Keratinocyte (primary cell): ENCODE results near the gene MESP2. TPM values are rescaled to one million over a fixed set of nuclear protein-coding genes. Genes with fewer than 3 reads are reported as not detected.

Experiments
- DNase-seq: peaks from one replicate; pipeline ENCODE4 v3.0.0-alpha.2; 2011; ENCODE audit warnings: low read depth, missing footprints, low spot score
- FAIRE-seq: peaks from 2 replicates; lab custom pipeline; 2011; peaks lifted over from hg19 to GRCh38; lab: Jason Lieb, UNC
- H2AFZ ChIP-seq: 2 replicates; pipeline ENCODE4 v1.6.0; 2012; ENCODE audit warnings: low read length, control low read depth, inconsistent platforms; ENCODE audit not compliant: control insufficient read depth
- H3K27ac ChIP-seq: 2 replicates; pipeline ENCODE4 v1.5.1; 2011; ENCODE audit warnings: low read length; ENCODE audit not compliant: control insufficient read depth, insufficient read depth
- H3K27me3 ChIP-seq: 3 replicates; pipeline ENCODE4 v1.6.0; 2011; ENCODE audit warnings: low read length; ENCODE audit not compliant: control insufficient read depth, insufficient read depth; ENCODE audit errors: extremely low read depth
- H3K36me3 ChIP-seq, 2 experiments: 2 replicates in 1 of 2; 3 replicates in 1 of 2; pipeline ENCODE4 v1.5.1; 2011; ENCODE audit warnings: low read length in 2 of 2, mild to moderate bottlenecking in 1 of 2; ENCODE audit not compliant: control insufficient read depth in 2 of 2, insufficient read depth in 2 of 2; ENCODE audit errors: extremely low read depth in 1 of 2
- H3K4me1 ChIP-seq: 3 replicates; pipeline ENCODE4 v1.5.1; 2011; ENCODE audit warnings: low read length; ENCODE audit not compliant: control insufficient read depth, insufficient read depth; ENCODE audit errors: extremely low read depth
- H3K4me2 ChIP-seq: 3 replicates; pipeline ENCODE4 v1.6.0; 2011; ENCODE audit warnings: low read depth, low read length; ENCODE audit not compliant: control insufficient read depth, insufficient read depth; ENCODE audit errors: extremely low read depth
- H3K4me3 ChIP-seq, 3 experiments: fragments of 200-600 bp in 1 of 3; sonication (generic) in 1 of 3; 2 replicates in 2 of 3; 3 replicates in 1 of 3; pipeline ENCODE4 v1.5.1; 2011 to 2016; ENCODE audit warnings: low read length in 3 of 3, mild to moderate bottlenecking in 3 of 3, control low read depth in 2 of 3, inconsistent platforms in 1 of 3, low read depth in 1 of 3, mixed read lengths in 1 of 3, mixed run types in 1 of 3, moderate library complexity in 1 of 3; ENCODE audit not compliant: control insufficient read depth in 2 of 3, insufficient read depth in 2 of 3; ENCODE audit errors: extremely low read depth in 1 of 3
- H3K79me2 ChIP-seq: 2 replicates; pipeline ENCODE4 v1.6.0; 2012; ENCODE audit warnings: low read length; ENCODE audit not compliant: control insufficient read depth, insufficient read depth
- H3K9ac ChIP-seq: 3 replicates; pipeline ENCODE4 v1.6.0; 2011; ENCODE audit warnings: low read length; ENCODE audit not compliant: control insufficient read depth, insufficient read depth; ENCODE audit errors: extremely low read depth
- H3K9me1 ChIP-seq: 3 replicates; pipeline ENCODE4 v1.6.0; 2011; ENCODE audit warnings: low read length; ENCODE audit not compliant: control insufficient read depth, insufficient read depth; ENCODE audit errors: extremely low read depth
- H3K9me3 ChIP-seq: 2 replicates; pipeline ENCODE4 v1.5.1; 2012; ENCODE audit warnings: low read depth, low read length; ENCODE audit not compliant: control insufficient read depth
- H4K20me1 ChIP-seq: 3 replicates; pipeline ENCODE4 v1.6.0; 2011; ENCODE audit warnings: low read length; ENCODE audit not compliant: control insufficient read depth, insufficient read depth; ENCODE audit errors: extremely low read depth
- CTCF ChIP-seq, 3 experiments: IDR thresholded peaks in 1 of 3; conservative IDR thresholded peaks in 1 of 3; optimal IDR thresholded peaks in 1 of 3; 2 replicates in 2 of 3; 3 replicates in 1 of 3; pipeline versions ENCODE3 to v1.5.1; 2011; ENCODE audit warnings: low read length in 3 of 3, mild to moderate bottlenecking in 3 of 3, moderate library complexity in 2 of 3, control low read depth in 1 of 3, inconsistent platforms in 1 of 3; ENCODE audit not compliant: insufficient read depth in 2 of 3; ENCODE audit errors: extremely low read depth in 1 of 3
- EZH2 ChIP-seq: IDR thresholded peaks from one replicate; pipeline ENCODE4 v1.6.1; 2012; ENCODE audit warnings: inconsistent platforms, mild to moderate bottlenecking, low read length, moderate library complexity
- dilution Hi-C: fragments of 300-500 bp; cut with MboI; formaldehyde crosslinking; loops from one replicate; pipeline ENCODE4 v1.7.0; 2020; ENCODE audit warnings: low sequenced_read_pairs; ENCODE audit not compliant: extremely low pct_ligation_motif_present
- polyA plus RNA-seq, 5 experiments: library from polyadenylated mRNA; depleted of rRNA in 3 of 5; stranded (reverse) in 3 of 5; stranded (forward) in 1 of 5; unstranded in 1 of 5; fragments of >200 nt; gene quantifications; 1 replicate in 1 of 5; 2 replicates in 3 of 5; 3 replicates in 1 of 5; pipeline versions ENCODE4 v1.2.1 to v1.2.3, GENCODE V29; 2011 to 2012; ENCODE audit warnings: missing spikeins in 2 of 5, low read depth in 1 of 5, low replicate concordance in 1 of 5

Gene MESP2
- polyA plus RNA-seq, 1 donor (not counting 4 experiments of a cell fraction or from before 2014, with no cell fraction given): 0.39 TPM

GRCh38 chr15:89746386-89746780 lies 29.7 kb upstream of the MESP2 start:
- H2AFZ ChIP-seq: no peak overlapping the region
- FAIRE-seq: no peak
- peaks cover 3% of the 10 kb centered on the region for H3K4me1 ChIP-seq
- no peaks in the 10 kb centered on the region for H3K9me1 ChIP-seq
- no peak for DNase-seq
- H3K9me3 ChIP-seq: no peaks in the 10 kb centered on the region
- H3K27ac ChIP-seq: no peak overlapping the region
- H3K36me3 ChIP-seq: no peaks in the 10 kb centered on the region
- H3K79me2 ChIP-seq: no peaks in the 10 kb centered on the region
- no peak for TF ChIP-seq CTCF (optimal IDR thresholded peaks at IDR 0.05 in 1 of 3, IDR thresholded peaks at IDR 0.05 in 1 of 3, conservative IDR thresholded peaks at IDR 0.05 in 1 of 3; ENCODE audit: extremely low read depth in 1 of 3, insufficient read depth in 2 of 3, low read length in 3 of 3)
- no peak for TF ChIP-seq EZH2
- H3K9ac ChIP-seq: no peak overlapping the region
- dilution Hi-C loops: no loop called here
- H3K4me3 ChIP-seq: no peak overlapping the region
- H3K27me3 ChIP-seq: peaks cover 7% of the 10 kb centered on the region
- H3K4me2 ChIP-seq: no peak overlapping the region
- H4K20me1 ChIP-seq: no peaks in the 10 kb centered on the region

- no peak overlapping the region for H3K4me3 ChIP-seq
- FAIRE-seq: no peak
Measured at GRCh38 chr15:89747708-89748682, 28.1 kb upstream of the MESP2 start.

More at GRCh38 chr15:89747708-89748682, 28.1 kb upstream of the MESP2 start:
- Histone ChIP-seq H3K4me1 (peaks cover 4% of the 10 kb centered on the region), H3K4me2 (no peak overlapping the region), H2AFZ (no peak overlapping the region), H3K79me2 (no peaks in the 10 kb centered on the region), H4K20me1 (no peaks in the 10 kb centered on the region), H3K27ac (no peak overlapping the region), H3K9me1 (no peaks in the 10 kb centered on the region), H3K9ac (no peak overlapping the region), H3K36me3 (no peaks in the 10 kb centered on the region), H3K27me3 (peaks cover 7% of the 10 kb centered on the region), H3K9me3 (no peaks in the 10 kb centered on the region)
- no peak for DNase-seq
- dilution Hi-C loops: no loop called here
- TF ChIP-seq EZH2 (no peak), CTCF (optimal IDR thresholded peaks at IDR 0.05 in 1 of 3, IDR thresholded peaks at IDR 0.05 in 1 of 3, conservative IDR thresholded peaks at IDR 0.05 in 1 of 3; ENCODE audit: extremely low read depth in 1 of 3, insufficient read depth in 2 of 3, low read length in 3 of 3) (no peak)
